BJ (cell line): ENCODE data around the gene TMOD1. TPM values are rescaled to one million over a fixed set of nuclear protein-coding genes. Genes with fewer than 3 reads are reported as not detected.

ENCODE experiments used
- CTCF ChIA-PET: fragments of 350-600 bp; formaldehyde crosslinking; extraction: SDS; loops from one replicate; lab custom pipeline; 2021; ENCODE audit warnings: antibody characterized with exemption, inconsistent platforms; lab: Yijun Ruan, JAX
- POLR2A ChIA-PET: fragments of 300-600 bp; sonication (Branson Sonifier 250); formaldehyde crosslinking; extraction: SDS; loops from one replicate; lab custom pipeline; 2021; ENCODE audit warnings: antibody characterized with exemption; lab: Charles Lee
- DNase-seq: peaks from one replicate; pipeline ENCODE4 v3.0.0-alpha.2; 2011; ENCODE audit warnings: low read depth
- H3K27me3 ChIP-seq: 2 replicates; pipeline ENCODE4 v1.6.0; 2011; ENCODE audit warnings: low read length; ENCODE audit not compliant: control insufficient read depth, insufficient read depth
- H3K36me3 ChIP-seq: 2 replicates; pipeline ENCODE4 v1.5.1; 2011; ENCODE audit warnings: low read length; ENCODE audit not compliant: control insufficient read depth, insufficient read depth
- H3K4me3 ChIP-seq: 2 replicates; pipeline ENCODE4 v1.5.1; 2011; ENCODE audit warnings: low read depth, mild to moderate bottlenecking, control low read depth, low read length
- CTCF ChIP-seq: IDR thresholded peaks from 2 replicates; pipeline ENCODE4 v1.5.1; 2011; ENCODE audit warnings: low read depth, mild to moderate bottlenecking, control low read depth, inconsistent platforms, low read length, moderate library complexity; ENCODE audit not compliant: insufficient read depth
- polyA plus RNA-seq: library from polyadenylated mRNA; depleted of rRNA; stranded (reverse); fragments of >200 nt; gene quantifications from 2 replicates; pipeline ENCODE4 v1.2.3, GENCODE V29; 2011

Gene TMOD1
- polyA plus RNA-seq, 1 experiment, result 0.06 TPM

- ChIA-PET CTCF (interaction anchor here (1.1 kb wide), 1 partner anchor 9 kb away, joined by 3 read pairs; no protein-coding TSS in a partner anchor), POLR2A (no interaction called here)
- TF ChIP-seq CTCF, result no peak
- DNase-seq, result no peak
- no peaks in the 10 kb centered on the region for H3K36me3 ChIP-seq
- H3K4me3 ChIP-seq, result no peak overlapping the region
- H3K27me3 ChIP-seq, result no peaks in the 10 kb centered on the region
These were observed 122.5 kb downstream of the TMOD1 start for GRCh38 chr9:97623946-97624345.

DNA sequence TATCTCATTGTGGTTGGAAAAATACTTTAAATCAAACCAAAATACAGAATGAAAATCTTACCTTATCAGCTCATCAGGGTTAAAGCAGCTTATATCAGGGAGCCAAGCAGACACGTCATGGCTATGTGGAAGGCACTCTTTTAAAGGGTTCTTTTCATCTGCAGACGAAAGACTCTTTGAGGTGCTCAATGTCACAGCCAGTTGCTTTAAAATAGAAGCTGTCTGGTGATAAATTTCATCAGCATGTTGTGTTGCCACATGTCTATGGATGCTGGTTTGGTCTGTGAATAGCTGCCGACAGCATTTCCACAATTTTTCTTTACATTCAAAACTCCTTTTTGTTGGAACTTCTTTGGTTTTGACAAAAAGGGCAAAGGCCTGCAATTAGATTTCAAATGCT lies 124.2 kb downstream of the TMOD1 start:
- TF ChIP-seq CTCF, result no peak
- Histone ChIP-seq H3K4me3 (no peak overlapping the region), H3K27me3 (no peaks in the 10 kb centered on the region), H3K36me3 (no peaks in the 10 kb centered on the region)
- POLR2A ChIA-PET, result no interaction called here
- DNase-seq, result no peak
- CTCF ChIA-PET, result interaction anchor here (0.9 to 1.4 kb wide), 2 partner anchors 27 to 213 kb away, joined by 3 to 5 read pairs; partner anchors contain the start of gene TDRD7

DNA sequence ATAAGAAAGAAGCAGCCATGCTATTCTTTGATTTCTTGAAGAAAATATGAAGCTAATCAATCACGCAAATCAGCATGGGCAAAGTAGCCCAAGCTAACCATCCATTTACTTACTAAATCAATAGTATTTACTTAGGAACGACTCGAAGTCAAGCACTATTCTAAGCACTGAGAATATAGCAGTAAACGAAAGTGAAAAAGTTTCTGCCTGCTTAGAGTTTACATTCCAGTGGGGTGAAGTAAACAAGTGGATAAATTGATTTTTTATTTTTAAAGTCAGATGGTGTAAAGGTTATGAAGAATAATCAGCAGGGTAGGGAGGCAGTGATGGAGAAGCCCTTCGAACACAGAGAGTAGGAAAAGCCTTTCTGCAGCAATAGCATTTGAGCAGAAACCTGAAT lies 126.2 kb downstream of the TMOD1 start:
- no peaks in the 10 kb centered on the region for H3K27me3 ChIP-seq
- no peak for TF ChIP-seq CTCF
- H3K36me3 ChIP-seq, result no peaks in the 10 kb centered on the region
- CTCF ChIA-PET, result interaction anchor here (0.9 to 8.0 kb wide), 3 partner anchors 12 to 216 kb away, joined by 3 to 37 read pairs (median 8); partner anchors contain the start of gene TDRD7
- no peak for DNase-seq
- POLR2A ChIA-PET, result no interaction called here
- no peak overlapping the region for H3K4me3 ChIP-seq

DNA sequence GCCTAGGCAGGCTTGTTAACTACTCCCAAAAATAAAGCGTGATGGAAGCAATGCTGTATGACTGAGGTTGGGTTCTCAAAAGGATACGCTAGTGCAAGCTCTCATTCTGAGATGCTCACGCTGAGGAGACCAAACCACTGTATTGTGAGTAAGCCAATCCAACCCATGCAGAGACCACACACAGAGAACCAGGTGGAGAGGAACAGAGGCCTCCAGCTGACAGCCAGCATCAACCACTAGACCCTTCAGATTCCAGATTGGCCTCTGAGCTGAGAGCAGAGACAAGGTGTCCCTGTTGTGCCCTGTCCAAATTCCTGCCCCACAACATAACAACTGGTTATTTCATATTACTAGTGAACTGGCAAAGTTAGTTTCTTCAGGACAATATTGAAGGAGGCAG lies 127.2 kb downstream of the TMOD1 start:
- CTCF ChIA-PET, result interaction anchor here (1.2 to 8.0 kb wide), 4 partner anchors 13 to 217 kb away, joined by 3 to 37 read pairs (median 6); partner anchors contain the start of gene TDRD7
- TF ChIP-seq CTCF, result no peak
- H3K27me3 ChIP-seq, result no peaks in the 10 kb centered on the region
- H3K4me3 ChIP-seq, result no peak overlapping the region
- no peak for DNase-seq
- H3K36me3 ChIP-seq, result no peaks in the 10 kb centered on the region
- POLR2A ChIA-PET, result no interaction called here

- no peaks in the 10 kb centered on the region for H3K36me3 ChIP-seq
- DNase-seq, result no peak
- CTCF ChIA-PET, result interaction anchor here (1.2 to 8.0 kb wide), 3 partner anchors 13 to 31 kb away, joined by 3 to 37 read pairs (median 5); no protein-coding TSS in a partner anchor
- TF ChIP-seq CTCF, result no peak
- H3K4me3 ChIP-seq, result no peak overlapping the region
- H3K27me3 ChIP-seq, result no peaks in the 10 kb centered on the region
- POLR2A ChIA-PET, result no interaction called here
These were observed 127.7 kb downstream of the TMOD1 start for GRCh38 chr9:97629156-97629555.
